ENCODE results near the gene CADM3.

The CADM3 gene

GRCh38 chr1:159173320-159173719 lies 1.9 kb downstream of the CADM3 start:
- no peak for DNase-seq (ENCODE audit: low read depth)

- no peak for DNase-seq (ENCODE audit: low read depth)
Observed at GRCh38 chr1:159175571-159175970, 4.2 kb downstream of the CADM3 start.

GRCh38 chr1:159177272-159177907 lies 6.0 kb downstream of the CADM3 start:
- DNase-seq (ENCODE audit: low read depth) = peak; percentile 35

- no peak for DNase-seq (ENCODE audit: low read depth)
Observed at GRCh38 chr1:159179906-159180305, 8.5 kb downstream of the CADM3 start.

GRCh38 chr1:159180516-159180915 lies 9.1 kb downstream of the CADM3 start:
- DNase-seq (ENCODE audit: low read depth) = no peak

- DNase-seq (ENCODE audit: low read depth) = no peak
Observed at GRCh38 chr1:159181328-159182024, 10.1 kb downstream of the CADM3 start.

GRCh38 chr1:159184201-159184600 lies 12.8 kb downstream of the CADM3 start:
- no peak for DNase-seq (ENCODE audit: low read depth)

- DNase-seq (ENCODE audit: low read depth) = no peak
Observed at GRCh38 chr1:159185121-159185520, 13.7 kb downstream of the CADM3 start.

GRCh38 chr1:159187033-159187432 lies 15.6 kb downstream of the CADM3 start:
- DNase-seq (ENCODE audit: low read depth) = no peak

- DNase-seq (ENCODE audit: low read depth) = no peak
Observed at GRCh38 chr1:159187647-159188374, 16.4 kb downstream of the CADM3 start.

GRCh38 chr1:159188375-159188788 lies 17.0 kb downstream of the CADM3 start:
- DNase-seq (ENCODE audit: low read depth) = no peak

GRCh38 chr1:159190441-159190840 lies 19.0 kb downstream of the CADM3 start:
- DNase-seq (ENCODE audit: low read depth) = no peak

- no peak for DNase-seq (ENCODE audit: low read depth)
Observed at GRCh38 chr1:159196543-159196942, 25.1 kb downstream of the CADM3 start.

- peak; percentile 76 for DNase-seq (ENCODE audit: low read depth)
Observed at GRCh38 chr1:159197561-159198557, 26.4 kb downstream of the CADM3 start.

GRCh38 chr1:159199901-159200300 lies 28.5 kb downstream of the CADM3 start:
- no peak for DNase-seq (ENCODE audit: low read depth)

- DNase-seq (ENCODE audit: low read depth) = peak; percentile 50
Observed at GRCh38 chr1:159200769-159201168, 29.4 kb downstream of the CADM3 start.

- peak; percentile 37 for DNase-seq (ENCODE audit: low read depth)
Observed at GRCh38 chr1:159201642-159202041, 30.2 kb downstream of the CADM3 start.

GRCh38 chr1:159203610-159204009 lies 32.2 kb downstream of the CADM3 start:
- no peak for DNase-seq (ENCODE audit: low read depth)

GRCh38 chr1:159204161-159205141 lies 33.0 kb downstream of the CADM3 start, which contains the start of gene ACKR1:
ACKR1 (plus strand) TSS chr1:159204875; CDS start chr1:159204960, 85 bp downstream.
- peak; percentile 93 for DNase-seq (ENCODE audit: low read depth)

- DNase-seq (ENCODE audit: low read depth) = no peak
Observed at GRCh38 chr1:159205225-159205624, 33.8 kb downstream of the CADM3 start.

All from CMK (cell line).